Measurements from ENCODE around the gene TRIM9. TPM values are rescaled to one million over a fixed set of nuclear protein-coding genes. Genes with fewer than 3 reads are reported as not detected.
A peak's percentile ranks its signal among the peaks of the same experiment; 100 is the strongest.

TRIM9 gene
- total and polyA plus RNA-seq, 2 donors (not counting 3 experiments of a cell fraction or from before 2014, with no cell fraction given): not detected

GRCh38 chr14:50964683-50965390 lies 130.1 kb downstream of the TRIM9 start:
- no peaks in the 10 kb centered on the region for H3K9me3 ChIP-seq (replicated peaks; ENCODE audit: control insufficient read depth, insufficient read depth, low read length)
- no peaks in the 10 kb centered on the region for H3K36me3 ChIP-seq (ENCODE audit: control insufficient read depth in 2 of 2, extremely low read depth in 1 of 2, insufficient read depth in 2 of 2, low read length in 2 of 2)
- dilution Hi-C loops (cut with MboI; ENCODE audit: extremely low pct_ligation_motif_present, low sequenced_read_pairs) (no loop called here), intact Hi-C loops (cut with micrococcal nuclease) (no loop called here)
- H3K4me1 ChIP-seq (ENCODE audit: control insufficient read depth, extremely low read depth, insufficient read depth, low read length): peaks cover 27% of the 10 kb centered on the region
- peak; percentile 21 for TF ChIP-seq FOS (IDR thresholded peaks at IDR 0.05; ENCODE audit: borderline replicate concordance, insufficient read depth, low read length)
- TF ChIP-seq, protein P1, sequence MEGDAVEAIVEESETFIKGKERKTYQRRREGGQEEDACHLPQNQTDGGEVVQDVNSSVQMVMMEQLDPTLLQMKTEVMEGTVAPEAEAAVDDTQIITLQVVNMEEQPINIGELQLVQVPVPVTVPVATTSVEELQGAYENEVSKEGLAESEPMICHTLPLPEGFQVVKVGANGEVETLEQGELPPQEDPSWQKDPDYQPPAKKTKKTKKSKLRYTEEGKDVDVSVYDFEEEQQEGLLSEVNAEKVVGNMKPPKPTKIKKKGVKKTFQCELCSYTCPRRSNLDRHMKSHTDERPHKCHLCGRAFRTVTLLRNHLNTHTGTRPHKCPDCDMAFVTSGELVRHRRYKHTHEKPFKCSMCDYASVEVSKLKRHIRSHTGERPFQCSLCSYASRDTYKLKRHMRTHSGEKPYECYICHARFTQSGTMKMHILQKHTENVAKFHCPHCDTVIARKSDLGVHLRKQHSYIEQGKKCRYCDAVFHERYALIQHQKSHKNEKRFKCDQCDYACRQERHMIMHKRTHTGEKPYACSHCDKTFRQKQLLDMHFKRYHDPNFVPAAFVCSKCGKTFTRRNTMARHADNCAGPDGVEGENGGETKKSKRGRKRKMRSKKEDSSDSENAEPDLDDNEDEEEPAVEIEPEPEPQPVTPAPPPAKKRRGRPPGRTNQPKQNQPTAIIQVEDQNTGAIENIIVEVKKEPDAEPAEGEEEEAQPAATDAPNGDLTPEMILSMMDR (IDR thresholded peaks at IDR 0.05; ENCODE audit: extremely low read depth in 1 of 2, insufficient read depth in 1 of 2, low read depth in 1 of 2, low read length in 2 of 2): no peak
- no peaks in the 10 kb centered on the region for H3K79me2 ChIP-seq (ENCODE audit: control insufficient read depth, insufficient read depth, low read length)
- ChIA-PET POLR2A (no interaction called here), CTCF (interaction anchor here (0.6 to 1.9 kb wide), 8 partner anchors 9 to 815 kb away, joined by 3 to 12 read pairs (median 4); partner anchors contain the start of gene PYGL)
- no peak overlapping the region for H2AFZ ChIP-seq (ENCODE audit: low read depth, low read length)
- no peaks in the 10 kb centered on the region for H4K20me1 ChIP-seq (replicated peaks; ENCODE audit: control insufficient read depth, extremely low read depth, insufficient read depth, low read length)
- no peak overlapping the region for H3K9ac ChIP-seq (replicated peaks; ENCODE audit: extremely low read depth, insufficient read depth, low read length)
- FAIRE-seq (peak; percentile 87), DNase-seq (ENCODE audit: low read depth, low spot score) (peak; percentile 96)
- H3K27me3 ChIP-seq (ENCODE audit: control insufficient read depth in 2 of 2, insufficient read depth in 2 of 2, low read length in 2 of 2): peaks cover 0 to under 1% of the 10 kb centered on the region in 2 experiments
- H3K27ac ChIP-seq (ENCODE audit: insufficient read depth, low read depth, low read length): no peak overlapping the region
- no peaks in the 10 kb centered on the region for H3K9me1 ChIP-seq (replicated peaks; ENCODE audit: control insufficient read depth, extremely low read depth, insufficient read depth, low read length)
- BruUV-seq (replicated peaks): no TSS peak
- H3K4me2 ChIP-seq (ENCODE audit: insufficient read depth, low read length): peak overlapping the region; percentile 12
- no peak overlapping the region for H3K4me3 ChIP-seq (replicated peaks in 1 of 3; ENCODE audit: insufficient read depth in 1 of 3, low read depth in 1 of 3, low read length in 3 of 3)

- no peak overlapping the region for H3K4me3 ChIP-seq (replicated peaks in 1 of 3; ENCODE audit: insufficient read depth in 1 of 3, low read depth in 1 of 3, low read length in 3 of 3)
- peaks cover 27% of the 10 kb centered on the region for H3K4me1 ChIP-seq (ENCODE audit: control insufficient read depth, extremely low read depth, insufficient read depth, low read length)
- BruUV-seq (replicated peaks): no TSS peak
- no peaks in the 10 kb centered on the region for H3K79me2 ChIP-seq (ENCODE audit: control insufficient read depth, insufficient read depth, low read length)
- no peak overlapping the region for H3K27ac ChIP-seq (ENCODE audit: insufficient read depth, low read depth, low read length)
- H3K36me3 ChIP-seq (ENCODE audit: control insufficient read depth in 2 of 2, extremely low read depth in 1 of 2, insufficient read depth in 2 of 2, low read length in 2 of 2): no peaks in the 10 kb centered on the region
- no peak for FAIRE-seq
- no peak overlapping the region for H3K9ac ChIP-seq (replicated peaks; ENCODE audit: extremely low read depth, insufficient read depth, low read length)
- DNase-seq (ENCODE audit: low read depth, low spot score): no peak
- no peaks in the 10 kb centered on the region for H4K20me1 ChIP-seq (replicated peaks; ENCODE audit: control insufficient read depth, extremely low read depth, insufficient read depth, low read length)
- ChIA-PET CTCF (interaction anchor here (0.6 to 1.9 kb wide), 6 partner anchors 10 to 816 kb away, joined by 3 to 12 read pairs (median 4); partner anchors contain the start of gene PYGL), POLR2A (no interaction called here)
- TF ChIP-seq POLR2AphosphoS5 (IDR thresholded peaks at IDR 0.05; ENCODE audit: insufficient read depth, low read depth, low read length) (no peak), POLR2A (IDR thresholded peaks at IDR 0.05; ENCODE audit: low read depth, low read length) (no peak), MAX (IDR thresholded peaks at IDR 0.05; ENCODE audit: insufficient read depth, insufficient read length) (no peak), EZH2 (IDR thresholded peaks at IDR 0.05; ENCODE audit: borderline replicate concordance, low read depth, low read length, severe bottlenecking) (no peak), MYC (IDR thresholded peaks at IDR 0.05; ENCODE audit: low read depth, low read length) (no peak), GATA2 (IDR thresholded peaks at IDR 0.05; ENCODE audit: insufficient read depth, insufficient read length, low read depth, low read length) (no peak), JUN (IDR thresholded peaks at IDR 0.05; ENCODE audit: borderline replicate concordance, insufficient read depth, insufficient read length, low read depth) (no peak)
- TF ChIP-seq, protein P1 (IDR thresholded peaks at IDR 0.05; ENCODE audit: extremely low read depth in 1 of 2, insufficient read depth in 1 of 2, low read depth in 1 of 2, low read length in 2 of 2): no peak
- H3K27me3 ChIP-seq (ENCODE audit: control insufficient read depth in 2 of 2, insufficient read depth in 2 of 2, low read length in 2 of 2): no peaks in the 10 kb centered on the region
- no peaks in the 10 kb centered on the region for H3K9me3 ChIP-seq (replicated peaks; ENCODE audit: control insufficient read depth, insufficient read depth, low read length)
- dilution Hi-C loops (cut with MboI; ENCODE audit: extremely low pct_ligation_motif_present, low sequenced_read_pairs) (no loop called here), intact Hi-C loops (cut with micrococcal nuclease) (no loop called here)
- H3K9me1 ChIP-seq (replicated peaks; ENCODE audit: control insufficient read depth, extremely low read depth, insufficient read depth, low read length): no peaks in the 10 kb centered on the region
- no peak overlapping the region for H3K4me2 ChIP-seq (ENCODE audit: insufficient read depth, low read length)
- no peak overlapping the region for H2AFZ ChIP-seq (ENCODE audit: low read depth, low read length)
These were observed 131.0 kb downstream of the TRIM9 start for GRCh38 chr14:50963919-50964318.

Data from endothelial cell of umbilical vein (primary cell).